ENCODE results near the gene MSH3.

MSH3 gene

DNA sequence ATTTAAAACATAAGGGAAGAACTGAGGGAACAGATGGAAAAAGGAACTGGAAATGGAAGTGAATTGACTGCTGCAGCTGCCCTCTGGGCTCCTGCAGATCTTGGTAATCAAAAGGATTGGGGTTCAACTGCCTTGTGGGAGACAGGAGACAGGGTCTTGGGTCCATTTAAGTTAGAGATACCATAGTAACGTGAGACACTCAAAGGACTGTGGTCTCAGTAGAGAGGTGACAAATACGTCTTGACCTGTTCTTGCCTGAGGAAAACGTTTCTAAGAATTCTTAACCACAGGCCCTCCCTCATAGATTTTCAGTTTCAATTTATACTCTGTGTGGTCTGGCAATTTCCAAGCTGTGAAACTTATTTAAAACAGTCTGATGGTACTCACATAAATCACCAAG is 101.2 kb downstream of the MSH3 start:
- no peak for ATAC-seq
- TF ChIP-seq CSDC2 (CRISPR knock-in tag; IDR thresholded peaks at IDR 0.05) (no peak), OSR1 (CRISPR knock-in tag; IDR thresholded peaks at IDR 0.05) (no peak), ESRRG (CRISPR knock-in tag; IDR thresholded peaks at IDR 0.05) (no peak), BACH2 (CRISPR knock-in tag; IDR thresholded peaks at IDR 0.05; ENCODE audit: borderline replicate concordance) (no peak), ISL1 (CRISPR knock-in tag; IDR thresholded peaks at IDR 0.05) (no peak), TCF4 (CRISPR knock-in tag; IDR thresholded peaks at IDR 0.05; ENCODE audit: borderline replicate concordance) (no peak), ZNF8 (CRISPR knock-in tag; IDR thresholded peaks at IDR 0.05) (no peak), RARB (CRISPR knock-in tag; IDR thresholded peaks at IDR 0.05) (no peak), ZFP30 (CRISPR knock-in tag; IDR thresholded peaks at IDR 0.05) (no peak), ZNF70 (CRISPR knock-in tag; IDR thresholded peaks at IDR 0.05) (no peak), SNAI2 (CRISPR knock-in tag; IDR thresholded peaks at IDR 0.05) (no peak), PPARA (CRISPR knock-in tag; IDR thresholded peaks at IDR 0.05; ENCODE audit: borderline replicate concordance) (no peak), ZC3H10 (CRISPR knock-in tag; IDR thresholded peaks at IDR 0.05) (no peak), ARNTL (CRISPR knock-in tag; IDR thresholded peaks at IDR 0.05; ENCODE audit: borderline replicate concordance, low read depth) (no peak), GLIS3 (CRISPR knock-in tag; IDR thresholded peaks at IDR 0.05) (no peak)
- TF ChIP-seq, protein P1, sequence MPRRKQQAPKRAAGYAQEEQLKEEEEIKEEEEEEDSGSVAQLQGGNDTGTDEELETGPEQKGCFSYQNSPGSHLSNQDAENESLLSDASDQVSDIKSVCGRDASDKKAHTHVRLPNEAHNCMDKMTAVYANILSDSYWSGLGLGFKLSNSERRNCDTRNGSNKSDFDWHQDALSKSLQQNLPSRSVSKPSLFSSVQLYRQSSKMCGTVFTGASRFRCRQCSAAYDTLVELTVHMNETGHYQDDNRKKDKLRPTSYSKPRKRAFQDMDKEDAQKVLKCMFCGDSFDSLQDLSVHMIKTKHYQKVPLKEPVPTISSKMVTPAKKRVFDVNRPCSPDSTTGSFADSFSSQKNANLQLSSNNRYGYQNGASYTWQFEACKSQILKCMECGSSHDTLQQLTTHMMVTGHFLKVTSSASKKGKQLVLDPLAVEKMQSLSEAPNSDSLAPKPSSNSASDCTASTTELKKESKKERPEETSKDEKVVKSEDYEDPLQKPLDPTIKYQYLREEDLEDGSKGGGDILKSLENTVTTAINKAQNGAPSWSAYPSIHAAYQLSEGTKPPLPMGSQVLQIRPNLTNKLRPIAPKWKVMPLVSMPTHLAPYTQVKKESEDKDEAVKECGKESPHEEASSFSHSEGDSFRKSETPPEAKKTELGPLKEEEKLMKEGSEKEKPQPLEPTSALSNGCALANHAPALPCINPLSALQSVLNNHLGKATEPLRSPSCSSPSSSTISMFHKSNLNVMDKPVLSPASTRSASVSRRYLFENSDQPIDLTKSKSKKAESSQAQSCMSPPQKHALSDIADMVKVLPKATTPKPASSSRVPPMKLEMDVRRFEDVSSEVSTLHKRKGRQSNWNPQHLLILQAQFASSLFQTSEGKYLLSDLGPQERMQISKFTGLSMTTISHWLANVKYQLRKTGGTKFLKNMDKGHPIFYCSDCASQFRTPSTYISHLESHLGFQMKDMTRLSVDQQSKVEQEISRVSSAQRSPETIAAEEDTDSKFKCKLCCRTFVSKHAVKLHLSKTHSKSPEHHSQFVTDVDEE (CRISPR knock-in tag; IDR thresholded peaks at IDR 0.05) = no peak
- TF ChIP-seq, protein P2, sequence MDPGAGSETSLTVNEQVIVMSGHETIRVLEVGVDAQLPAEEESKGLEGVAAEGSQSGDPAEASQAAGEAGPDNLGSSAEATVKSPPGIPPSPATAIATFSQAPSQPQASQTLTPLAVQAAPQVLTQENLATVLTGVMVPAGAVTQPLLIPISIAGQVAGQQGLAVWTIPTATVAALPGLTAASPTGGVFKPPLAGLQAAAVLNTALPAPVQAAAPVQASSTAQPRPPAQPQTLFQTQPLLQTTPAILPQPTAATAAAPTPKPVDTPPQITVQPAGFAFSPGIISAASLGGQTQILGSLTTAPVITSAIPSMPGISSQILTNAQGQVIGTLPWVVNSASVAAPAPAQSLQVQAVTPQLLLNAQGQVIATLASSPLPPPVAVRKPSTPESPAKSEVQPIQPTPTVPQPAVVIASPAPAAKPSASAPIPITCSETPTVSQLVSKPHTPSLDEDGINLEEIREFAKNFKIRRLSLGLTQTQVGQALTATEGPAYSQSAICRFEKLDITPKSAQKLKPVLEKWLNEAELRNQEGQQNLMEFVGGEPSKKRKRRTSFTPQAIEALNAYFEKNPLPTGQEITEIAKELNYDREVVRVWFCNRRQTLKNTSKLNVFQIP (CRISPR knock-in tag; IDR thresholded peaks at IDR 0.05; ENCODE audit: borderline replicate concordance, low read depth) = no peak
- TF ChIP-seq, protein P3, sequence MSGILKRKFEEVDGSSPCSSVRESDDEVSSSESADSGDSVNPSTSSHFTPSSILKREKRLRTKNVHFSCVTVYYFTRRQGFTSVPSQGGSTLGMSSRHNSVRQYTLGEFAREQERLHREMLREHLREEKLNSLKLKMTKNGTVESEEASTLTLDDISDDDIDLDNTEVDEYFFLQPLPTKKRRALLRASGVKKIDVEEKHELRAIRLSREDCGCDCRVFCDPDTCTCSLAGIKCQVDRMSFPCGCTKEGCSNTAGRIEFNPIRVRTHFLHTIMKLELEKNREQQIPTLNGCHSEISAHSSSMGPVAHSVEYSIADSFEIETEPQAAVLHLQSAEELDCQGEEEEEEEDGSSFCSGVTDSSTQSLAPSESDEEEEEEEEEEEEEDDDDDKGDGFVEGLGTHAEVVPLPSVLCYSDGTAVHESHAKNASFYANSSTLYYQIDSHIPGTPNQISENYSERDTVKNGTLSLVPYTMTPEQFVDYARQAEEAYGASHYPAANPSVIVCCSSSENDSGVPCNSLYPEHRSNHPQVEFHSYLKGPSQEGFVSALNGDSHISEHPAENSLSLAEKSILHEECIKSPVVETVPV (CRISPR knock-in tag; IDR thresholded peaks at IDR 0.05) = no peak
- TF ChIP-seq, protein P4, sequence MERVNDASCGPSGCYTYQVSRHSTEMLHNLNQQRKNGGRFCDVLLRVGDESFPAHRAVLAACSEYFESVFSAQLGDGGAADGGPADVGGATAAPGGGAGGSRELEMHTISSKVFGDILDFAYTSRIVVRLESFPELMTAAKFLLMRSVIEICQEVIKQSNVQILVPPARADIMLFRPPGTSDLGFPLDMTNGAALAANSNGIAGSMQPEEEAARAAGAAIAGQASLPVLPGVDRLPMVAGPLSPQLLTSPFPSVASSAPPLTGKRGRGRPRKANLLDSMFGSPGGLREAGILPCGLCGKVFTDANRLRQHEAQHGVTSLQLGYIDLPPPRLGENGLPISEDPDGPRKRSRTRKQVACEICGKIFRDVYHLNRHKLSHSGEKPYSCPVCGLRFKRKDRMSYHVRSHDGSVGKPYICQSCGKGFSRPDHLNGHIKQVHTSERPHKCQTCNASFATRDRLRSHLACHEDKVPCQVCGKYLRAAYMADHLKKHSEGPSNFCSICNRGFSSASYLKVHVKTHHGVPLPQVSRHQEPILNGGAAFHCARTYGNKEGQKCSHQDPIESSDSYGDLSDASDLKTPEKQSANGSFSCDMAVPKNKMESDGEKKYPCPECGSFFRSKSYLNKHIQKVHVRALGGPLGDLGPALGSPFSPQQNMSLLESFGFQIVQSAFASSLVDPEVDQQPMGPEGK (CRISPR knock-in tag; IDR thresholded peaks at IDR 0.05; ENCODE audit: borderline replicate concordance) = no peak

DNA sequence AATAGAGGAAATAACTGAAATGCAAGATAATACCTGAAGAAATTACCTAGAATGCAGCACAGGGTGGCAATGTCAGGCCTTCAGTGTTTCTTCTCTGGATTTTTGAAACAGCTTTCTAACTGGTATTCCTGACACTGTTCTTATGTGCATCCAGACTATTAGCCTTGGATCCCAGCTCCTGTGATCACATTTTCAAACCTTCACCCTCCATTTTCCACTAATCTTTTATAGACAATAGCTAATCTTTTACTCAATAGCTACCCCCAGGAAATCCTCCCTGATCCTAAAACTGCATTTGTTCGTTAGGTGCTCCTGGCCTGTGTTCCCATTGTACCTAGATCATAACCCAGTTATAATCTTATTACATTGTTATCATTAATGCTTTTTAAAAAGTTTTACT is 101.8 kb downstream of the MSH3 start:
- ATAC-seq = no peak

More for the DNA sequence above, 101.8 kb downstream of the MSH3 start:
- TF ChIP-seq, protein P3 (CRISPR knock-in tag; IDR thresholded peaks at IDR 0.05) = no peak
- no peak for TF ChIP-seq ZNF70 (CRISPR knock-in tag; IDR thresholded peaks at IDR 0.05)
- TF ChIP-seq SNAI2 (CRISPR knock-in tag; IDR thresholded peaks at IDR 0.05) = no peak
- TF ChIP-seq TOX (CRISPR knock-in tag; IDR thresholded peaks at IDR 0.05; ENCODE audit: borderline replicate concordance) = no peak
- TF ChIP-seq TCF4 (CRISPR knock-in tag; IDR thresholded peaks at IDR 0.05; ENCODE audit: borderline replicate concordance) = no peak
- no peak for TF ChIP-seq GLIS3 (CRISPR knock-in tag; IDR thresholded peaks at IDR 0.05)
- TF ChIP-seq ZFP3 (CRISPR knock-in tag; IDR thresholded peaks at IDR 0.05) = no peak
- TF ChIP-seq, protein P2 (CRISPR knock-in tag; IDR thresholded peaks at IDR 0.05; ENCODE audit: borderline replicate concordance, low read depth) = no peak
- no peak for TF ChIP-seq RARB (CRISPR knock-in tag; IDR thresholded peaks at IDR 0.05)
- TF ChIP-seq BACH2 (CRISPR knock-in tag; IDR thresholded peaks at IDR 0.05; ENCODE audit: borderline replicate concordance) = no peak
- no peak for TF ChIP-seq PPARA (CRISPR knock-in tag; IDR thresholded peaks at IDR 0.05; ENCODE audit: borderline replicate concordance)

Measured in SK-N-SH treated with all-trans-retinoic acid at 6 μM for 48 hours (cell line).